A549 treated with ZK216348 at 1 μM for 4 hours (cell line): ENCODE results near the gene DGKQ. TPM values are rescaled to one million over a fixed set of nuclear protein-coding genes. Genes with fewer than 3 reads are reported as not detected.

Source experiments
- total RNA-seq: library from RNA; stranded (reverse); fragments of 200-300 nt; extraction: Qiagen RNA extraction; gene quantifications from 5 replicates; pipeline ENCODE4 v1.2.3, GENCODE V29; 2022; ENCODE audit warnings: low read depth

DGKQ gene
- 4.0 to 9.4 TPM (median 7.7 TPM) in 5 replicates for total RNA-seq

GRCh38 chr4:973431-974397, at the start of gene DGKQ:
DGKQ (minus strand) TSS chr4:973569; CDS start chr4:973482, 87 bp downstream.

GRCh38 chr4:1011022-1011665, 37.8 kb upstream of the DGKQ start, which contains the start of gene FGFRL1:
FGFRL1 (plus strand) TSS chr4:1011626; CDS start chr4:1012486, 860 bp downstream.

GRCh38 chr4:993111-994029, 20.0 kb upstream of the DGKQ start, which contains the start of gene SLC26A1:
SLC26A1 (minus strand) TSS chr4:993404; CDS start chr4:991703, 1,701 bp downstream.

GRCh38 chr4:986879-987623, 13.7 kb upstream of the DGKQ start, which contains the start of gene IDUA:
IDUA (plus strand) TSS chr4:987044; CDS start chr4:987085, 41 bp downstream.

GRCh38 chr4:931960-932712, 41.2 kb downstream of the DGKQ start, which contains the start of the genes GAK and TMEM175:
GAK (minus strand) TSS chr4:932316; CDS start chr4:932187, 129 bp downstream.
TMEM175 (plus strand) TSS chr4:932460; CDS start chr4:947740, 15,280 bp downstream.

Other genes with a start within 250 kb of the DGKQ start
- 0.46 to 1.5 TPM (median 0.88 TPM) in 5 replicates for gene CPLX1, start 147.4 kb downstream of the DGKQ start, total RNA-seq
- 24.4 to 59.3 TPM (median 48.8 TPM) in 5 replicates for gene GAK, start 41.3 kb downstream of the DGKQ start, total RNA-seq
- gene TMEM175, start 41.1 kb downstream of the DGKQ start, total RNA-seq, result 6.1 to 12.3 TPM (median 8.0 TPM) in 5 replicates
- 5.5 to 17.7 TPM (median 13.9 TPM) in 5 replicates for gene IDUA, start 13.5 kb upstream of the DGKQ start, total RNA-seq
- gene SLC26A1, start 19.8 kb upstream of the DGKQ start, total RNA-seq, result 0.15 to 0.40 TPM (median 0.31 TPM) in 4 of 5 replicates, not detected in the other
- 10.8 to 25.7 TPM (median 23.0 TPM) in 5 replicates for gene FGFRL1, start 38.1 kb upstream of the DGKQ start, total RNA-seq
- 1.5 to 2.5 TPM (median 1.7 TPM) in 5 replicates for gene RNF212, start 140.0 kb upstream of the DGKQ start, total RNA-seq
- gene SPON2, start 199.0 kb upstream of the DGKQ start, total RNA-seq, result 0.13 to 0.69 TPM (median 0.34 TPM) in 4 of 5 replicates, not detected in the other